Hematopoietic multipotent progenitor cell treated with erythropoietin and hydrocortisone succinate and interleukin-3 and kit ligand, for 4 days (in vitro differentiated cells): ENCODE measurements around the gene FBLN7.
A peak's percentile ranks its signal among the peaks of the same experiment; 100 is the strongest.

Source experiments
- DNase-seq: peaks from one replicate; pipeline ENCODE4 v3.0.0-alpha.2; 2015

The FBLN7 gene

DNA sequence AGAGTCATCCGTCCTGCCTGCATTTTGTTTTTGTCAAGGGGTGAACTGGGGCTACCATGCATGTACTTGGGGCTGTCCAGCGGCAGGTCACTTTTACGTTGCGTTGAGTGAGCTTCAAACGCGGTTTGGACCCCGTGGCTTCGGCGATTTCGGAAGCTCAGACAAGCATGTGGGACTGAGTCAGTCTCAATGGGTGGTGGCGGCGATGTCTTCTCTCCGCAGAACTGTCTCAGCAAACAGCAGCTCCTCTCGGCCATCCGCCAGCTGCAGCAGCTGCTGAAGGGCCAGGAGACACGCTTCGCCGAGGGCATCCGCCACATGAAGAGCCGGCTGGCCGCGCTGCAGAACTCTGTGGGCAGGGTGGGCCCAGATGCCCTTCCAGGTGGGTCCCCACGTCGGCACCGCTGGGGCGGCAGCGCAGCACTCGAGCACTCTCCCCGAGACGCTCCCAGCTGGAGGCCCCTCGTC is 21.3 kb downstream of the FBLN7 start:
- no peak for DNase-seq

DNA sequence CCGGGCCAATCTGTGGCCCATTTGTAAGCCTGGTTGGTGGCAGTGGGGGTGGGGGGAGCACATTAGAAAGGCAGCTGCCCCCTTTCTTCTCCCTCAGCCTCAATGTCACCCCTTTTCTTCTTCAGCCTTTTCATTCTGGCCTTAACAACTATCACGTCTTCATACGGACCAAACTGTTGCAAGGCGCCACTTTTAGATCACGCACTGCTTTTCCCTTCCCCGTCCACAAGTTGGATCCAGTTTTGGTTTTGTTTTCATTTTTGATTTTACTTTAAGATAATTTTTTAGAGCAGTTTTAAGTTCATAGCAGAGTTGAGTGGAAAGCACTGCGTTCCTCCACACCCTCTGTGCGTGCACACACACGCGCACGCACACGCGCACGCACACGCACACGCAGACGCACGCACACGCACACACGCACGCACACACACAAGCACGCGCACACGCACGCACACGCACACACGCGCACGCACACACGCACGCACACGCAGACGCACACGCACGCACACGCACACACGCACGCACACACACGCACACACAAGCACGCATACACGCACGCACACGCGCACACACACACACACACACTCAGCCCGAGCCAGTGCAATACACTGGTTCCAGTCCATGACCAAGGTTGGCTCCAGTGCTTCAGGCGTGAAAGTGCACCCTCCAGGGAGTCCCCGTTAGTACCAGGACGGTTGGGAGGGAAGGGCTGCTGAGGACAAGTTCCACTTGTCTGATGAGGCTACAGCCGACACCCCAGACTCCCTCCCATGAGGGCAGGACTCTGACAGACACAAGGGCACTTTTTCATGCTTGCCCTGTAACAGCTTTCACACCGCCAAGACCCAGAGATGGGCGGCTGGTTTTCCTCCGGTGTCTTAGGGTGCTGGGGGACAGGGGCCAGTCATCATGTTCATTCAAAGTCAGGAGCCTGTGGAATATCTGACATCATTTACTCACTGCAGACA is 22.4 kb downstream of the FBLN7 start:
- DNase-seq, result no peak

GRCh38 chr2:112161431-112162145 is 23.4 kb downstream of the FBLN7 start:
- no peak for DNase-seq

DNA sequence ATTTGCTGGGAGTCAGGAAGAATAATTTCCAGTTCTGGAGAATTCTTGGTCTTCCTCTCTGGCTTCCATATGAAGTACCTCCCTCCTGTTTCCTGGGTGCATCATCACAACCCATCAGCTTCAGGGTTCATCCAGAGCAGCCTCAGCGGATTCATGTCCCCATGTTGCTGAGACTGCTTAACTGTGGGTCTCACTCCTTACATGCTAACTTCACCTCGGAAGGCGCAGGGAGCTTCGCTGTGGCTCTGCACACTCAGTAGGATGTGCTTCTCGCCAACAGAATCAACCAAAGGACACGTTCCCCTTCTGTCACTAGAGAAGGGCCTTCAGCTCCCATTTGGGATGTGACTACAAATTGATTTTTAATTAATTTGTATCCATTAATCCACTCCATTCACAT is 24.2 kb downstream of the FBLN7 start:
- DNase-seq, result no peak

GRCh38 chr2:112162956-112163355 is 24.8 kb downstream of the FBLN7 start:
- DNase-seq, result no peak

GRCh38 chr2:112163541-112163981 is 25.4 kb downstream of the FBLN7 start:
- DNase-seq, result no peak

- no peak for DNase-seq
These were observed 26.7 kb downstream of the FBLN7 start for GRCh38 chr2:112164876-112165275.

GRCh38 chr2:112165296-112165695 is 27.1 kb downstream of the FBLN7 start:
- DNase-seq, result no peak

DNA sequence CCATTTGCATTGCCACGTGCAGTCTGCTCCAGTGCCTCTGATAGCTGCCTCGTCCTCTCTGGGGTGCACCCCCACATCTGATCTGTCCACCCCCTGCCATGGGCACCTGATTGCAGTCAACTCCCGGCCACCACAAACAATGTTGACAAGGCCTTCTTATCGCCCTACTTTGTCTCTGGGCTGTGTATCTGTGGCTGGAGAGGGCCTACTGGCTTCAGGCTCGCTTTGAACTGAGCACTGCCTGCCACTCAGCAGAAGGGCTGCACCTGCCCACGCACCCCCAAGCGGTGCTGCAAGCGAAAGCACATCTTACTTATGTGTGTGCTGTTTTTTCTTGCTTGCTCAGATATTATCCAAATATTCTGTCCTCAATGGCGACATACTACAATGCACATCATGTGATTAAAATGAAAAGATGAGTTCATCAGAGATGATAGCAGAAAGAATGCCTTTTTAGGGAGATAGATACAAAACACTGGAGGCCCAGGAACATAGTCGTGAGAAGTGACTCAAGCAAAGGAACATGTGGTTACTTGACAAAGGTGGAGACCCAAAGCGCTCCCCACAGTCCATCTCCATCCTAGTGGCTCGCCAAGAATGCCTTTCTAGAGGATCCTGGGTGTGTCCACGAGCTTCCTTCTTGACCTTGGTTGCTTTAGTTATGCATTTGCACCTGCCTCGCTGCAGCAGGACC is 28.8 kb downstream of the FBLN7 start:
- no peak for DNase-seq

GRCh38 chr2:112168422-112169124 is 30.4 kb downstream of the FBLN7 start:
- peak; percentile 69 for DNase-seq

DNA sequence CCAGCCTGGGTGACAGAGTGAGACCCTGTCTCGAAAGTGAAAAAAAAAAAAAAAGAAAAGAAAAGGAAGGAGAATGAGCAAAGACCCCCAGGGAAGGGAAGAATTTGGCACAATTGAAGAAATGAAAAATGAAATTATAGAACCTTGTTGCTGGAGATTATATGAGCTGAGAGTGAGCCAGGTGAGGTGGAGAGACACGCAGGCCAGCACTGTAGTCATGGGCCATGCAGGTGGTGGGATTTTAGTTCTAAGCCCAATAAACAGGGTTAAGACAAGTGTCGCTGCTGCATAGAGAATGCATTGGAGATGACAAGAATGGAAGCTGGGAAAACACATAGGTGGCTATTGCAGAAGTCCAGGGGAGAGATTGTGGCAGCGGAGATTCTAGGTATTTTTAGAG is 32.3 kb downstream of the FBLN7 start:
- no peak for DNase-seq

DNA sequence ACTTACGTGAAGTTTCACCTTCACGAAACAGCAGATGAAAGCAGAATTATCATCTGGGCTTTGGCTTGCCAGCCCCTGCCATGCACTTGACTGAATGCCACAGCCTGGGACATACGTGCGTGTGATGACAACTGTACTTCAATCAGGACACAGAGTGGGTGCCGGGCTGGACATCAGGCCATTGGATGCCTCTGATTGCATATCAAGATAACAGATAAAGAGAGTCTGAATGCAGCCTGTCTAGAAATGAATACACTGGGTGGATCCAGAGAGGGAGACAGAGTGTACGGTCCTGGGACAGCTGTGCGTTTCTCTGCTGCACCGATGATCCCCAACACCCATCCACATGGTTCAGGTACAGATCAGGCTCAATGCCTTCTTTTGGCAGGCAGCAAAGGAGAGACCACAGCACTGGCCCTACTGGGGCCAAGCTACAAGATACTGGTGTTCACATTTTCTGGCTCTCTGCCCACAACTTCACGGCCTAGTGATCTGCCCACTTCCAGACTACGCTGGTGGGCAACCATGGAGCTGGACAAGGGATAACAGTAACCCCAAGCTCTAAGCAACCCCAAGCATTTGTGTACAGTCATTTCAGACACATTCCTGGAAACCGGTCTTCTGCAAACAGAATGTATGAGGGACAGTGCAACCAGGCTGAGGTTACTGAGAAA is 35.6 kb downstream of the FBLN7 start:
- no peak for DNase-seq

DNA sequence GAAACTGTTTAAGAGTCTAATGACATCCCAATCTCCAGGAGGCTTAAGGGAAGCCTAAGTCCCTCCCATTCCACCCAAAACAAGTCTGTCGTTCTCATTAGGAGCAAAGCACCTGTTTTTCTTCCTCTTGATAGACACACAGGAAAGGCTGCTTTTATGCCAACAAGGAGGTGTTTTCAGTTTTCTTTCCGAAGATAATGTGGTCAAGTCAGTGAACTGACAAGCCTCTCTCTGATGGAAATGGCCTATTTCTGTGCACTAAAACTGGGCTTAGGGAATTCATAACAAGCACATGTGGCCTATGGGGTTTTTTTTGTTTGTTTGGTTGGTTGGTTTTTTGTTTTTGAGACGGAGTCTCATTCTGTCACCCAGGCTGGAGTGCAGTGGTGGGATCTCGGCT is 36.2 kb downstream of the FBLN7 start:
- DNase-seq, result no peak

DNA sequence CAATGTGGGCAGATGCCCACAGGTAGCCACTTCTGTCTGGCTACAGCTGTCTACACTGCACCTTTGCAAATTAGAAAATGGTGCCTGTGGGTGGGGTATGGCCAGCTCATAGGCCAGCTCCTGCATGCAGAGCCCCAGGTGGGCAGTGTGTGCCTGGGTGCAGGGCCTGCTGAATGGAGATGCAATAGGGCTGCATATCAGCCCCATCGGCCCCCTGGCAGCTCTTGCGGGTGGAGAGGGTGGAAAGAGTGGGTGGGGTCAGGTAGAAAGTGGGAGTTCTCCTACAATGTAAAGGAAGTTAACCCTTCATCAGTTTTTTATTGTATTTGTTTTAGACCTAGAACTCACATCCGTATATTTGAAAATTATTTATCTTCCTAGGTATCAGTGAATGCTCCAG is 37.1 kb downstream of the FBLN7 start:
- no peak for DNase-seq

DNA sequence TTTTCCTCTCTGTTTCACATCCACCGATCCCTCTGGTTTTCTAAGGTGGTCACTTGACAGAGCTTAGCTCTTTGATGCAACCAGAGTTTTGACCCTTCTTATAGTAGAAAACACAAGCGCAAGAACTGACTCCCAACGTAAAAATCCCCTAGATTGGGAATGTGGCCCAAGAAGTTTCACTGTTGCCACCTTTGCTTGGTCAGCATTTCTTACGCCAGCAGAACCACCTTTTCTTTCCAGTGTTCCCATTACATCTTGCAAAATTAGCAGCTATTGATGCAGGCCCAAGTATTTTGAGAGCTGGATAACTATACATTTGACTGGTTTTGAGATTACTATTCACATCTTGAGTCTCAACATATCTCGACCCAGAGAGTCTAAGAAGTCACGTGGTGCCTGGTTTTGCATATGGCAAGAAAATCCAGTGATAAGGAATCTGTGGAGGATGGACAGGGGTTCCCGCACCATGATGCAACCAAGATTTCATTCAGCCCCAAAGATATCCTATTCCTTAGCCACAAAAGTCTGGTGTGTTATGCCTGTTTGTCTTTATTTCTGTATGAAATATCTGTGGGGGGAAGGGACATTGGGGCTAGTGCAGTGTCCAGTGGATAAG is 37.9 kb downstream of the FBLN7 start:
- no peak for DNase-seq

- DNase-seq, result no peak
These were observed 43.5 kb downstream of the FBLN7 start for GRCh38 chr2:112181571-112182290.

DNA sequence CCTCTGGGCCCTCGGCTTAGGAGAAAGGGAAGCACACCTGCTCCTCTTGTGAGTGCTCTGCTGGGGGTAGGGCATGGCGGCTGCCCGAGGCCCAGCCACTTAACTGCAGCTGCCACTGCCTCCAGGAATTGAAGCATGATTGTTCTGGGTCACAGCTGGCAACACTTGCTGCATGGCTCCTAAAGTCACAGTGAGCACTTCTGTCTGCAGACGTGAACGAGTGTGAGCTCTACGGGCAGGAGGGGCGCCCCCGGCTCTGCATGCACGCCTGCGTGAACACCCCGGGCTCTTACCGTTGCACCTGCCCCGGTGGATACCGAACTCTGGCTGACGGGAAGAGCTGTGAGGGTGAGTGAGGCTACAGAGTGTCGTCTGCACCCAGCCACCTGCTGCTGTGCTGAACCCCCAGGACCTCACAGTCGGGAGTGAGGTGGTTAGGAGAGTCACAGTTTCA is 44.4 kb downstream of the FBLN7 start:
- DNase-seq, result no peak

GRCh38 chr2:112183327-112184025 is 45.3 kb downstream of the FBLN7 start:
- no peak for DNase-seq

DNA sequence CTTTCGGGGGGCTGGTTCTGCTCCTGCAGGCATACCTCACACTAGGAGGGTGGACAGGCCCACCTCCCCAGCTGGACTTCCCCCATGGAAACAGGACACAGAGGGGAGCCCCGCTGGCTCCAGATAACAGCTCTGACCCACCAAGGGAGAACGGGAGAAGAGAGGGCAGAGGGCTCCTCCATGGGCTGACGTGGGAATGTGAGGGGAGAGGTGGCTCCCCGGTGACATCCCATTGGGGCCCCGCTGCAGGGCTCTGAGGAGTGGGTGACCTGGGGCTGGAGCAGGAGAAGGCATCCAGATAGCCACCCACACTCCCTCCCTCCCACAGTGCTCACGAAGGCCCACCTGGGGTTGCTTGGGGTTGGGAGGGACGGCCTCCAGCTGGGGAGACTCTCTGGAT is 45.9 kb downstream of the FBLN7 start:
- no peak for DNase-seq

DNA sequence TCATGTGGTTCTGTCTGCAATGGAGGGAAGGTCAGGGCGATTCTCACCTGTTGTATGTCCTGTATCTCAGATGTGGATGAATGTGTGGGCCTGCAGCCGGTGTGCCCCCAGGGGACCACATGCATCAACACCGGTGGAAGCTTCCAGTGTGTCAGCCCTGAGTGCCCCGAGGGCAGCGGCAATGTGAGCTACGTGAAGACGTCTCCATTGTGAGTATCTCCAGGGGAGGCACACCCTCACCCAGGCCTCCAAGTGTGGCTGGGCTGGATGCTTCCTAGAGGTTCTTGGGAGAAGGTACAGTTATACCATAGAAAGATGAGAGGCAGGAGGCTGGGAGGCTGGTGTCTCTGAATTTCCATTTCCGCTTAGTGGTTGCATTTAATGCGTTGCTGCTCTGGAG is 46.9 kb downstream of the FBLN7 start:
- no peak for DNase-seq
